HEK293T (cell line): ENCODE results near the gene NBAS.

ENCODE experiments used
- CTCF ChIA-PET: fragments of 350-600 bp; formaldehyde crosslinking; extraction: SDS; loops from one replicate; lab custom pipeline; 2021; ENCODE audit warnings: antibody characterized with exemption, inconsistent platforms; lab: Yijun Ruan, JAX
- POLR2A ChIA-PET: fragments of 350-600 bp; formaldehyde crosslinking; extraction: SDS; loops from one replicate; lab custom pipeline; 2020; ENCODE audit warnings: antibody characterized with exemption, inconsistent platforms; lab: Yijun Ruan, JAX
- DNase-seq: peaks from one replicate; pipeline ENCODE4 v3.0.0; 2012; ENCODE audit warnings: mixed read lengths; ENCODE audit errors: extremely low spot score
- ARNT ChIP-seq: fragments of 450-650 bp; IDR thresholded peaks from 2 replicates; pipeline ENCODE4 v1.6.1; 2017; ENCODE audit warnings: mild to moderate bottlenecking
- BHLHE40 ChIP-seq: fragments of 450-650 bp; IDR thresholded peaks from 2 replicates; pipeline ENCODE4 v1.6.1; 2016; ENCODE audit warnings: mild to moderate bottlenecking, moderate library complexity, borderline replicate concordance
- CTBP1 ChIP-seq: fragments of 450-650 bp; IDR thresholded peaks from 2 replicates; pipeline ENCODE4 v1.6.1; 2016; ENCODE audit warnings: borderline replicate concordance
- ELF4 ChIP-seq: fragments of 450-650 bp; IDR thresholded peaks from 2 replicates; pipeline ENCODE4 v1.6.1; 2017; ENCODE audit warnings: antibody characterized with exemption
- FOXA1 ChIP-seq: fragments of 450-650 bp; IDR thresholded peaks from 2 replicates; pipeline ENCODE4 v1.6.1; 2016; ENCODE audit warnings: mild to moderate bottlenecking
- FOXK2 ChIP-seq: fragments of 450-650 bp; IDR thresholded peaks from 2 replicates; pipeline ENCODE4 v1.6.1; 2016; ENCODE audit warnings: mild to moderate bottlenecking
- FOXM1 ChIP-seq: fragments of 450-650 bp; IDR thresholded peaks from 2 replicates; pipeline ENCODE4 v1.6.1; 2017; ENCODE audit warnings: mild to moderate bottlenecking, borderline replicate concordance
- HDGF ChIP-seq: fragments of 450-650 bp; IDR thresholded peaks from 2 replicates; pipeline ENCODE4 v1.6.1; 2017; ENCODE audit warnings: antibody characterized with exemption, borderline replicate concordance
- L3MBTL2 ChIP-seq: fragments of 450-650 bp; conservative IDR thresholded peaks from 2 replicates; pipeline ENCODE4 v1.6.1; 2016; ENCODE audit warnings: mild to moderate bottlenecking
- LEF1 ChIP-seq: fragments of 450-650 bp; IDR thresholded peaks from 2 replicates; pipeline ENCODE4 v1.6.1; 2017; ENCODE audit warnings: mild to moderate bottlenecking, borderline replicate concordance
- NFRKB ChIP-seq: fragments of 450-650 bp; IDR thresholded peaks from 2 replicates; pipeline ENCODE4 v1.6.1; 2016; ENCODE audit warnings: mild to moderate bottlenecking, moderate library complexity
- PKNOX1 ChIP-seq: fragments of 450-650 bp; IDR thresholded peaks from 2 replicates; pipeline ENCODE4 v1.6.1; 2016
- SP1 ChIP-seq: fragments of 450-650 bp; IDR thresholded peaks from 2 replicates; pipeline ENCODE4 v1.6.1; 2017
- SUZ12 ChIP-seq: fragments of 450-650 bp; IDR thresholded peaks from 2 replicates; pipeline ENCODE4 v1.6.1; 2016; ENCODE audit warnings: mild to moderate bottlenecking
- TARDBP ChIP-seq: fragments of 450-650 bp; IDR thresholded peaks from 2 replicates; pipeline ENCODE4 v1.6.1; 2016
- ZNF384 ChIP-seq: fragments of 450-650 bp; IDR thresholded peaks from 2 replicates; pipeline ENCODE4 v1.6.1; 2016

Gene NBAS

GRCh38 chr2:15584316-15584715 is 23.2 kb upstream of the NBAS start:
- TF ChIP-seq SUZ12 = no peak
- no peak for TF ChIP-seq SP1
- no peak for TF ChIP-seq HDGF
- no peak for TF ChIP-seq ARNT
- TF ChIP-seq FOXK2 = no peak
- no peak for TF ChIP-seq FOXM1
- TF ChIP-seq TARDBP = no peak
- no peak for TF ChIP-seq L3MBTL2
- TF ChIP-seq ZNF384 = no peak
- no peak for TF ChIP-seq ELF4
- TF ChIP-seq LEF1 = no peak
- TF ChIP-seq CTBP1 = no peak
- TF ChIP-seq NFRKB = no peak
- TF ChIP-seq PKNOX1 = no peak
- no peak for TF ChIP-seq FOXA1
- no peak for TF ChIP-seq BHLHE40
- DNase-seq = no peak
- ChIA-PET CTCF (no interaction called here), POLR2A (no interaction called here)

DNA sequence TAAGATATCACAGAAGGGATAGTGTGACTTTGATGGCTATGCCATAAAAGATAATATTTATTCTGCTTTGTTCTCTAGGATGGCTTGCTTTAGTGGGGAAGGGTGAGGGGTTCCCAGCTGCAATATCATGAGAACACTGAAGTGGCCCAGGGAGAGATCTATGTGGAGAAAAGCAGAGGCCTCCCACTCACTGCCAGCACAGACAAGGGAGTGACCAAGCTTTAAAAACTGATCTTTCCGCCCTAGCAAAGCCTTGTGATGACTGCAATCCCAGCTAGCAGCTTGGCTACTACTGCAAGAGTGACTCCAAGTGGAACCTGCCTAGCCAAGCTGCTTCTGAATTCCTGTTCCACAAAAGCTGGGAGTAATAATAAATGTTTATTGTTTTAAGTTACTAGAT is 22.7 kb upstream of the NBAS start:
- no peak for DNase-seq
- CTCF ChIA-PET = no interaction called here
- POLR2A ChIA-PET = no interaction called here
- no peak for TF ChIP-seq CTBP1
- TF ChIP-seq TARDBP = no peak
- no peak for TF ChIP-seq SP1
- TF ChIP-seq L3MBTL2 = no peak
- no peak for TF ChIP-seq FOXK2

DNA sequence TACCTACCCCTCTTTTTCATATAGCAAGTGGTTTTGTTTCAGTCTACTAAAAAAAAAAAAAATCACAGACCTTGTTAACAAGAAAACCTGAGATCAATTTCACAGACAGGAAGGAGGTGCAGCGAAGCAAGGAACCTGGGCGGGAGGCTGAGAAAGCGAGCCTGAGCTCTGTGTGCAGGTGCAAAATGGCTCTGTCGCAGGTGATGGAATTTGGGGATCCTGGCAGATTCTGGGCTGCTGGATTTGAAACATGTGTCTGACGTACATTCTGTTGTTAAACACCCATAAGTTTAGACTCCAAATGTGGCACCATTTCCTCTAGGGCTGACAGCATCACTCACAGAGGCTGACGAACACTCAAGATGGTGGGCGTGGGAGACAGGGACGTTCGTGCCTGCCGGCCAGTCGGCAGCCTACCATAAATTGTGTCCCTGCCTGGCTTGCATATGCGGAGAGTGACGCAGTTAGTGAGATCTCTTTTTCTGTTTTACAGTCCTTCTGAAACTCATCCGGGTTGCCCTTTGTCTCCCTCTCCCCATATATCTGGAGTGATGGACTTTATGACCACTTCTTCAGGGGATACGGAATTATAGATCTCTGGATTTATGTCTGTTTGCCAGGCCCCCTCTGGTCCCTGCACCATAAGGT is 21.7 kb upstream of the NBAS start:
- DNase-seq = no peak
- TF ChIP-seq BHLHE40 (no peak), L3MBTL2 (no peak), FOXK2 (no peak), PKNOX1 (peak; percentile 51; the same call in 1 of the 2 replicates)
- CTCF ChIA-PET = no interaction called here
- POLR2A ChIA-PET = no interaction called here

DNA sequence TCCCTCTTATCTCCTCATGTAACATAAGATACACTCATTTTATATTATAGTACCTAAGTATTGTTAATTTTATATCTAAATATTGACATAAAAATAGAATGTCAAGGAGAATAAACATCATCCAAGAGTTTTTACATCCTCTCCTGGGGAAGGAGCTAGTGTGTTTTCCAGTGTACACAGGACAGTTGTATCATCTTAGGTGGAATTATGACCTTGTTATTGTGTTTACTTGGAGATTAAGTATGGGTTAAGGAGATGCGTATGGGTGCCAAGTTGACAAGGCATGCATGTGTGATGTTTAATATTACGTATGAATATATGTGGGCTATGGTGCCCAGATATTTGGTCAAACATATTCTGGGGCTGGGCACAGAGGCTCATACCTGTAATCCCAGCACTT is 19.3 kb upstream of the NBAS start:
- DNase-seq = no peak
- POLR2A ChIA-PET = no interaction called here
- CTCF ChIA-PET = no interaction called here
- TF ChIP-seq BHLHE40 (no peak), CTBP1 (no peak), LEF1 (no peak), FOXM1 (no peak), SP1 (no peak), FOXK2 (no peak), ZNF384 (no peak), FOXA1 (no peak), NFRKB (no peak), HDGF (no peak), ARNT (no peak), TARDBP (no peak), SUZ12 (no peak), L3MBTL2 (no peak), PKNOX1 (no peak), ELF4 (no peak)

- ChIA-PET POLR2A (no interaction called here), CTCF (no interaction called here)
- no peak for TF ChIP-seq SP1
- TF ChIP-seq LEF1 = no peak
- no peak for TF ChIP-seq SUZ12
- no peak for TF ChIP-seq ELF4
- no peak for TF ChIP-seq BHLHE40
- TF ChIP-seq PKNOX1 = no peak
- no peak for TF ChIP-seq FOXA1
- no peak for DNase-seq
These were observed 18.5 kb upstream of the NBAS start for GRCh38 chr2:15579641-15580040.

DNA sequence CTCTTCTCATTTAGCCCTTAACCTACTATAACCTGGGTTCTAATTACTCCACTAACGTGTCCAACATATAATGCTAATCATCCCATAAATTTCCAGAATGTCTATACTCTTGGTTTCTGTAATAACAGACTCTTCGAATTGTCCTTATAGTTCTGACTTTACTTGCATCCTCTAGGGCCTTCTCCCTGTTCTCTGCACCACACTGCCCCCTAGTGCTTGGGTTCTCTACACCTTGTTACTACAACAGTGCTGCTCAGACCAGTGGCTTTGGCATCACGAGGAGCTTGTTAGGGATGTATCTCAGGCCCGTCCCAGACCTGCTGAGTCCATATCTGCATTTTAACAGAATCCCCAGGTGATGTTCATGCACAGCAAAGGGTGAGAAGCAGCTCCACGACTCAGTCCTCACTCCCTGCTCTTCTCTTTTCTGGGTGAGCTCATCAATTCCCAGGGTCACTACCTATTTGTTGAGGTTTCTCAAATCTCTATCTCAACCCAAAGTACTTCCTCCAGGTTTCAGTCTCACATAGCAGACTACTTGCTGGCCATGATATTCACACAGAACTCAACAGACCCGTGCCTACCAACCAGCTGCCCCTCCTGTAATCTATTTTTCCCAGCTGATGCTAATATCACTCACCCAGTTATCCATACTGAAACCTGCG is 16.1 kb upstream of the NBAS start:
- peak; percentile 72 for DNase-seq
- CTCF ChIA-PET = interaction anchor here (0.5 to 1.5 kb wide), 12 partner anchors 9 to 1022 kb away, joined by 3 to 12 read pairs (median 4); partner anchors contain the start of gene NBAS
- POLR2A ChIA-PET = no interaction called here
- TF ChIP-seq BHLHE40 (no peak), LEF1 (no peak), FOXM1 (no peak), CTBP1 (no peak), ZNF384 (no peak), FOXK2 (no peak), SUZ12 (no peak), PKNOX1 (no peak), TARDBP (no peak), L3MBTL2 (no peak), SP1 (no peak), HDGF (no peak), ARNT (no peak)
